Activated T-helper 2 cell treated with anti-CD3 and anti-CD28 coated beads, Interferon-gamma antibody, Interleukin-2, Interleukin-4, amounts not matched to agents 10 μg/mL and 5 μg/mL and 100 μg/mL, durations not matched to agents 14 hours and 24 hours and 36 hours (primary cell): ENCODE data around the gene FNDC7. TPM values are rescaled to one million over a fixed set of nuclear protein-coding genes. Genes with fewer than 3 reads are reported as not detected.
"Not testable (repeated sequence)": the region's sequence is repeated elsewhere in the genome, so short reads cannot be mapped to it uniquely, and the experiment has no call there.

Experiments
- DNase-seq: peaks from one replicate; pipeline ENCODE4 v3.0.0; 2021; ENCODE audit warnings: low spot score
- H3K27ac Mint-ChIP-seq: one replicate; pipeline ENCODE4 v1.8.0; 2021; ENCODE audit warnings: mixed read lengths
- H3K27me3 Mint-ChIP-seq: one replicate; pipeline ENCODE4 v1.8.0; 2021; ENCODE audit warnings: low read depth, mixed read lengths
- H3K36me3 Mint-ChIP-seq: one replicate; pipeline ENCODE4 v1.8.0; 2021; ENCODE audit warnings: low read depth, mixed read lengths
- H3K4me1 Mint-ChIP-seq: one replicate; pipeline ENCODE4 v1.8.0; 2021; ENCODE audit warnings: low read depth, mixed read lengths
- H3K4me3 Mint-ChIP-seq: one replicate; pipeline ENCODE4 v1.8.0; 2021; ENCODE audit warnings: low read depth, mild to moderate bottlenecking, moderate library complexity, mixed read lengths
- H3K9me3 Mint-ChIP-seq: one replicate; pipeline ENCODE4 v1.8.0; 2021; ENCODE audit warnings: mixed read lengths
- intact Hi-C: fragments of 100-400 bp; cut with micrococcal nuclease; formaldehyde crosslinking; loops from one replicate; pipeline ENCODE4 v1.15.1; 2023
- total RNA-seq: library from RNA; stranded (reverse); gene quantifications from 2 replicates; pipeline ENCODE4 v1.2.3, GENCODE V29; 2022

The FNDC7 gene
- total RNA-seq, 1 donor from 2014 or later = not detected

GRCh38 chr1:108758796-108759195 lies 46.1 kb downstream of the FNDC7 start:
- H3K4me1 Mint-ChIP-seq = peaks cover 2% of the 10 kb centered on the region
- H3K9me3 Mint-ChIP-seq = no peaks in the 10 kb centered on the region
- no peaks in the 10 kb centered on the region for H3K27me3 Mint-ChIP-seq
- H3K27ac Mint-ChIP-seq = no peak overlapping the region
- intact Hi-C loops = no loop called here
- no peak for DNase-seq
- no peak overlapping the region for H3K4me3 Mint-ChIP-seq
- peaks cover 46% of the 10 kb centered on the region for H3K36me3 Mint-ChIP-seq

DNA sequence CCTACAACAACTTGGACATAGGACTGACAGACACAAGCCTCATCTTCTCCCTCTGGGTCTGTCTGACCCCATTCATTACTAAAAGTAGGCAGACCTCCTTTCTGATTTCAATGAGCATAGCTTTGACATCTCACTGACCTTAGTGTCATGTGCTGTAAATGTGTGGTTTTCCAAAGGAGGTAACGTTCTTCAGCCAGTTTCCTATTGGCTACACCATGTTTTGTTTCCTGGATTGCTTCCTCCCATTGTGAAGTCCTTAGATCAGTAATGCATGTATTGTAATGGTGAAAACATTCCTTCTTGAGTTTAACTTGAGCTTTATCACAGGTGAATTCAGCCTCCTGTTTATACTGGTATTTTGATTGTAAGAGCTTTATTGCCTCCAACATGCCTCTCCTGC lies 54.4 kb downstream of the FNDC7 start:
- H3K27ac Mint-ChIP-seq = no peak overlapping the region
- no peak for DNase-seq
- H3K36me3 Mint-ChIP-seq = peaks cover 43% of the 10 kb centered on the region

DNA sequence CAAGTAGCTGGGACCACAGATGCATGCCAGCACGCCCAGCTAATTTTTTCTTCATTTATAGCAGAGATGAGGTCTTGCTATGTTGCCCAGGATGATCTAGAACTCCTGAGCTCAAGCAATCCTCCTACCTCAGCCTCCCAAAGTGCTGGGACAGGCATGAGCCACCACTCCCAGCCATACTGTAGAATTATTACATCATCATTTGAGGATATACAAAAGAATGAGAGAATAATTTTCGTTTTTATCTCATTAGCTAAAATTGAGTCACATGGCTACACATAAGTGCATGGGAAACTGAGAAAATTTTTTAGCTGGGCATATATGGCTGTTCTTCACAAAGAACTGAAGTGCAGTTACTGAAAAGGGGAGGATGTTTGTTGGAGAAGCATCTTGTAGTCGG lies 55.0 kb downstream of the FNDC7 start:
- H3K4me1 Mint-ChIP-seq = no peaks in the 10 kb centered on the region
- DNase-seq = no peak
- H3K4me3 Mint-ChIP-seq = no peak overlapping the region
- H3K27ac Mint-ChIP-seq = no peak overlapping the region
- no peaks in the 10 kb centered on the region for H3K27me3 Mint-ChIP-seq
- no peaks in the 10 kb centered on the region for H3K9me3 Mint-ChIP-seq
- intact Hi-C loops = no loop called here
- H3K36me3 Mint-ChIP-seq = peaks cover 41% of the 10 kb centered on the region

More for the DNA sequence above, 54.4 kb downstream of the FNDC7 start:
- H3K9me3 Mint-ChIP-seq = no peaks in the 10 kb centered on the region
- H3K4me1 Mint-ChIP-seq = no peaks in the 10 kb centered on the region
- intact Hi-C loops = no loop called here
- H3K4me3 Mint-ChIP-seq = no peak overlapping the region
- no peaks in the 10 kb centered on the region for H3K27me3 Mint-ChIP-seq

DNA sequence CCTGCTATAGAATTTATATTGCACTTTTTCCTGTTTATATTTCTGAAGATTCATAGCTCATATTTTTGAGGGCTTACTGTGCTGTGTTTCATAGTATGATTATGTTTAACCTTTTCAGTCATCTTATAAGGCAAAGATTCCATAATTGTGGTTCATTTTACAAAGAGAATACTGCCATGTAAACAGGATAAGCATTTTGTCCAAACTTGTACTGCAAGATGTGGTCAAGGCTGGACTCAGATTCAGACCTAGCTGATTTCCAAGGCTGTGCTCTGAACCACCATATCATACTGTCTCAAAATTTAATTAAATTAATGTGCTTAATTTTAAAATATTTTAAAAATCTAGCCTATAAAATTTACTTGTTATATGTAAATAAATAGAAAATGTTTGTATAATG lies 65.1 kb downstream of the FNDC7 start:
- intact Hi-C loops = no loop called here
- Mint-ChIP-seq H3K36me3 (peaks cover 62% of the 10 kb centered on the region), H3K9me3 (no peaks in the 10 kb centered on the region), H3K4me3 (no peak overlapping the region), H3K27ac (no peak overlapping the region), H3K27me3 (no peaks in the 10 kb centered on the region), H3K4me1 (peaks cover 2% of the 10 kb centered on the region)
- no peak for DNase-seq

DNA sequence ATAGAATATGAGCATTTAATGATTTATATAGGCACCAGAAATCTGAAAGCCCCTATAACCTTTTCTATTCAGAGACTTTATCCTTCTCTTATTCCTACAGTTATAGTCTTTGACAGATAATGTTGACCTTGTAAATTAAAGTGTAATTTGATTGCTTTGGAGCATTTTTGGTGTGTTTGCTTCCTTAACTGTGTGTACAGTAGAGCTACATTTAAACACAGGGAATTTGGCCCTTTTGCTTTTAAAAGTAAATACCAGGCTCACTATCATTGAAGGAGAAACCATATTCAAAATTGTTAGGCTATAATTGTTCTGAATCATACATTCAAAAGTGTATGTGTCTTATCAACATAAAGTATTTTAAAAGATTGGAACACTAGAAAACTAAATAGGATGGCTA lies 66.7 kb downstream of the FNDC7 start:
- Mint-ChIP-seq H3K36me3 (peaks cover 68% of the 10 kb centered on the region), H3K4me3 (no peak overlapping the region)

GRCh38 chr1:108780937-108781574 lies 68.3 kb downstream of the FNDC7 start:
- no peak overlapping the region for H3K27ac Mint-ChIP-seq
- no peak for DNase-seq
- intact Hi-C loops = no loop called here
- H3K27me3 Mint-ChIP-seq = no peaks in the 10 kb centered on the region
- H3K4me1 Mint-ChIP-seq = no peaks in the 10 kb centered on the region
- no peak overlapping the region for H3K4me3 Mint-ChIP-seq
- peaks cover 72% of the 10 kb centered on the region for H3K36me3 Mint-ChIP-seq
- peaks cover 26% of the 10 kb centered on the region for H3K9me3 Mint-ChIP-seq

More for the DNA sequence above, 66.7 kb downstream of the FNDC7 start:
- no peaks in the 10 kb centered on the region for H3K27me3 Mint-ChIP-seq
- intact Hi-C loops = no loop called here
- peaks cover 10% of the 10 kb centered on the region for H3K9me3 Mint-ChIP-seq
- H3K27ac Mint-ChIP-seq = no peak overlapping the region
- DNase-seq = no peak
- peaks cover 2% of the 10 kb centered on the region for H3K4me1 Mint-ChIP-seq

- peaks cover 73% of the 10 kb centered on the region for H3K36me3 Mint-ChIP-seq
- intact Hi-C loops, H3K4me3 Mint-ChIP-seq, H3K27ac Mint-ChIP-seq, H3K4me1 Mint-ChIP-seq, DNase-seq, H3K27me3 Mint-ChIP-seq: not testable (repeated sequence)
- peaks cover 30% of the 10 kb centered on the region for H3K9me3 Mint-ChIP-seq
These were observed 68.9 kb downstream of the FNDC7 start for GRCh38 chr1:108781575-108781944.

- DNase-seq = no peak
- Mint-ChIP-seq H3K27ac (no peak overlapping the region), H3K9me3 (peaks cover 36% of the 10 kb centered on the region), H3K4me3 (no peak overlapping the region), H3K36me3 (peaks cover 81% of the 10 kb centered on the region), H3K4me1 (no peaks in the 10 kb centered on the region), H3K27me3 (no peaks in the 10 kb centered on the region)
- intact Hi-C loops = no loop called here
These were observed 72.6 kb downstream of the FNDC7 start for GRCh38 chr1:108785264-108785663.

DNA sequence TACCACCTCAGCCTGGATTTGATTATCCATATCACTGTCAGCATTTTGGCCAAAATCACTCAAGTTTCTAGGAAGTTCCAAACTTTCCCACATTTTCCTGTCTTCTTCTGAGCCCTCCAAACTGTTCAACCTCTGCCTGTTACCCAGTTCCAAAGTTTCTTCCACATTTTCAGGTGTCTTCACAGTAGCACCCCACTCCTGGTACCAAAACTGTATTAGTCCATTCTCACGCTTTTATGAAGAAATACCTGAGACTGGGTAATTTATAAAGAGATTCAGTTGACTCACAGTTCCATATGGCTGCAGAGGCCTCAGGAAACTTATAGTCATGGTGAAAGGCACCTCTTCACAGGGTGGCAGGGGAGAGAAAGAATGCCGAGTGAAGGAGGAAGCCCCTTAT lies 73.2 kb downstream of the FNDC7 start:
- H3K36me3 Mint-ChIP-seq = peaks cover 86% of the 10 kb centered on the region
- no peak for DNase-seq
- H3K27me3 Mint-ChIP-seq = no peaks in the 10 kb centered on the region
- H3K9me3 Mint-ChIP-seq = peaks cover 36% of the 10 kb centered on the region
- no peak overlapping the region for H3K27ac Mint-ChIP-seq
- no peaks in the 10 kb centered on the region for H3K4me1 Mint-ChIP-seq
- H3K4me3 Mint-ChIP-seq = no peak overlapping the region
- intact Hi-C loops = no loop called here

GRCh38 chr1:108791790-108792189 lies 79.1 kb downstream of the FNDC7 start:
- no peaks in the 10 kb centered on the region for H3K27me3 Mint-ChIP-seq
- H3K36me3 Mint-ChIP-seq = peaks cover 75% of the 10 kb centered on the region
- intact Hi-C loops = no loop called here
- H3K27ac Mint-ChIP-seq = no peak overlapping the region
- H3K9me3 Mint-ChIP-seq = peaks cover 22% of the 10 kb centered on the region
- DNase-seq = no peak
- H3K4me1 Mint-ChIP-seq = no peaks in the 10 kb centered on the region
- H3K4me3 Mint-ChIP-seq = no peak overlapping the region

Other genes starting within 250 kb of the FNDC7 start
- 25.4 and 26.4 TPM in 2 replicates for gene EEIG2, start 152.8 kb upstream of the FNDC7 start, total RNA-seq
- 16.5 and 17.7 TPM in 2 replicates for gene HENMT1, start 51.8 kb upstream of the FNDC7 start, total RNA-seq
- 86.7 and 88.5 TPM in 2 replicates for gene PRPF38B, start 20.6 kb upstream of the FNDC7 start, total RNA-seq
- 46.5 and 51.7 TPM in 2 replicates for gene STXBP3, start 33.8 kb downstream of the FNDC7 start, total RNA-seq
- gene AKNAD1, start 144.2 kb downstream of the FNDC7 start, total RNA-seq = not detected in 2 replicates
- 14.2 and 15.4 TPM in 2 replicates for gene GPSM2, start 164.1 kb downstream of the FNDC7 start, total RNA-seq